Measurements from ENCODE around the gene BCL6B.
"Not testable (repeated sequence)": the region's sequence is repeated elsewhere in the genome, so short reads cannot be mapped to it uniquely, and the experiment has no call there.

BCL6B gene

DNA sequence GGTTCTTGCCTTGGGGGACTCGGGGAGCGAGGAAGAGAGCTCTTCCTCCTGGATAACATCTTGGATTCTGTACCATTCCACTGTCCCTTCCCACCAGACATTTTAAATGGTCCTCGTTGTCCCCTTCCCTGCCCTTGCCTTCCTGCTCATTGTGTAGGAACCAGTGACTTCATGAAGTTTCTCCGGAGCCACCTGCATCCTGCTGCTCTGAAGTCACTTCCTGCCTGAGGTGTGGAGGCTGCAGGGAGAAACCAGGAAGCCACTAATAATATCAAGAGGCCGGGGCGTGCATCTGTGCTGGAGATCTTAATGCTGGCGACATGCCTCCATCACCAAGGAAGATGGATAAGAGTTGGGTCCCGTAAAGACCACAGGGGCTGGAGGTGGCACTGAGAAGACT, 6.8 kb downstream of the BCL6B start:
- DNase-seq: no peak

DNA sequence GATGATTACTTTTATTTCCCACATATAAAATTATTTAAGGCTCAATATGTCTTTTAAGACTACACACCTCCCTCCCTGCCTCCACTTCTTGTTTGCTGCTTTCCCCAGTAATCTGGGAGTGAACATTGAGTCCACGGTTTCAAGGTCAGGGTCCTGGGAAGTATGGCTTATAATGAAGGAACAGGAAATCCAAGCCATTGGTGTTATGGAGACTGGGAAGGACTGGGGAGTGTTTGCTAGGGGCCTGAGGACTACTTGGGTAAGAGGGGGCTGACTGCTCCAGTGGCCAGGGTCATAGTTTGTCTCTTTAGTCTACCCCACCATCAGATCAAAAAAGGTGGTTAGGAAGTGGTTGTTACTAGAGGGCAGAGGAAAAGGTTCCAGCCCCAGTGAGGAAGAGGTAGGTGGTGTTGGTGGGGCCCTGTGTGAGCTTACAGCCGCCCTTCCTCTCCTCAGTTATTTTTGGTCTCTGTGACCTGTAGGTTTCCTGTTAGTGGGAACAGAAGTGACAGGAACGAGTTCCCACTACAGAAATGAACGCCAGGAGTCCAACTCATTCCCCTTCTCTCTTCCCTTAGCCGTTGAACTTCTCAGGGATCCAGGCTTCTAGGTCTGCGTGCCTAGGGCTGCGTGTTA, 12.2 kb downstream of the BCL6B start:
- peak; percentile 54 for DNase-seq

DNA sequence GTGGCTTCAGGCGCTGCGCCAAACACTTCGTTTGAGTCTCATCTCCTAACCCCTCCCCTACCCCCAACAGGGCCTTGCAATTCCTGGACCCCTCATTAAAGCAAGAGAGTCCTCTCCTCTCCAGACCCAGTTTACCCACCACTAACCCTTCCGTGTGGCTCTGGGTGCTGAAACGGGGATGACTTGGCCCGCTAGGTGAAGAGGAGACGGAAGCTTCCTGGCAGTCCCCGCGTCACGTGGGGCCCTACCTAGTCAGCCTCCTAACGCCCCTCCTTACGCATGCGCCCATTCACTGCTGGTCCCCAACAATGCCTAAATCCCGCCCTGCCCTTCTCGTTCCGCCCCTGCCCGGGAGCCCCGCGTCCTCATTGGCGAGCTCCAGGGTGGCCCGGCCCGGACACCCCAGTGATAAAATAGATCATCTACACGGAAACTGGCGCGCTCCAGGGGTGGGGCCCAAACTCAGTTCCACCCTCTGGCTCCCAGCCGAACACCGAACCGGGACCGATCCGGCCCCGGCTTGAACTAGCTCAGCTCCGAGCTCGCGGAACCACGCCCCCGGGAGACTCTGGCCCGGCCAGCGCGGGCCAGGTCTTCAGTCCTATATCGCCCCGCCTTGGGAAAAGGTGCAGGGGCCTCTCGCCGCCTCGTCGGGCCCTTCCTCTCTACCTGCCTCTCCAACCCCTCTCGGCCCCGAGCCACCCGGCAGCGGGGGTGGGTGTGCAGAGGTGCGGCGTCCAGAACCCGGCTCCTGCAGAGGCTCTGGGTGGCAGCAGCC, 12.9 kb downstream of the BCL6B start, which contains the start of gene SLC16A13:
Gene SLC16A13, plus strand, starts transcription at position 425 of the 778 bp plus-strand sequence. CDS start 368 bp downstream, outside the sequence.
- DNase-seq: peak; percentile 98

DNA sequence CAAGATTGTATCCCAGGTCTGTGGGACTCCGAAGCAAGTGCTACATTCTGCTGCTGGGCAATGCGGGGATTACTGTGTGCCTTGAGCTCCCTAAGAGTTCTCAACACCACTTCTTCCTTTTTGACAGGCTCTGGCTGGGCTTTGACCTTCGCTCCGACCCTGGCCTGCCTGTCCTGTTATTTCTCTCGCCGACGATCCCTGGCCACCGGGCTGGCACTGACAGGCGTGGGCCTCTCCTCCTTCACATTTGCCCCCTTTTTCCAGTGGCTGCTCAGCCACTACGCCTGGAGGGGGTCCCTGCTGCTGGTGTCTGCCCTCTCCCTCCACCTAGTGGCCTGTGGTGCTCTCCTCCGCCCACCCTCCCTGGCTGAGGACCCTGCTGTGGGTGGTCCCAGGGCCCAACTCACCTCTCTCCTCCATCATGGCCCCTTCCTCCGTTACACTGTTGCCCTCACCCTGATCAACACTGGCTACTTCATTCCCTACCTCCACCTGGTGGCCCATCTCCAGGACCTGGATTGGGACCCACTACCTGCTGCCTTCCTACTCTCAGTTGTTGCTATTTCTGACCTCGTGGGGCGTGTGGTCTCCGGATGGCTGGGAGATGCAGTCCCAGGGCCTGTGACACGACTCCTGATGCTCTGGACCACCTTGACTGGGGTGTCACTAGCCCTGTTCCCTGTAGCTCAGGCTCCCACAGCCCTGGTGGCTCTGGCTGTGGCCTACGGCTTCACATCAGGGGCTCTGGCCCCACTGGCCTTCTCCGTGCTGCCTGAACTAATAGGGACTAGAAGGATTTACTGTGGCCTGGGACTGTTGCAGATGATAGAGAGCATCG, 15.4 kb downstream of the BCL6B start:
- DNase-seq: no peak

DNA sequence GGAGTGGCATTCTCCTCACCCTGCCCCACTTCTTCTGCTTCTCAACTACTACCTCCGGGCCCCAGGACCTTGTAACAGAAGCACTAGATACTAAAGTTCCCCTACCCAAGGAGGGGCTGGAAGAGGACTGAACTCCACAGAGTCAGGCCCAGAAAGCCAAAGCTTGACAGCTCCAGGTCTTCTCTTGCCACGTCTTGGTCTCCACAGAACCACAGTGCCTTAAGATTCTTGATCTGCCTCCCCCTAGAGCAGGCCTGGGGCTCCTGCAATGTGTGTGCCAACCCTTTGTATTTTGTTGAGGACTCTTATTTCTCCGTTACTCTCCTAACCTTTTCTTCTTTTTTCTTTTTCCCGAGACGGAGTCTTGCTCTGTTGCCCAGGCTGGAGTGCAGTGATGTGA, 17.0 kb downstream of the BCL6B start:
- DNase-seq: no peak

DNA sequence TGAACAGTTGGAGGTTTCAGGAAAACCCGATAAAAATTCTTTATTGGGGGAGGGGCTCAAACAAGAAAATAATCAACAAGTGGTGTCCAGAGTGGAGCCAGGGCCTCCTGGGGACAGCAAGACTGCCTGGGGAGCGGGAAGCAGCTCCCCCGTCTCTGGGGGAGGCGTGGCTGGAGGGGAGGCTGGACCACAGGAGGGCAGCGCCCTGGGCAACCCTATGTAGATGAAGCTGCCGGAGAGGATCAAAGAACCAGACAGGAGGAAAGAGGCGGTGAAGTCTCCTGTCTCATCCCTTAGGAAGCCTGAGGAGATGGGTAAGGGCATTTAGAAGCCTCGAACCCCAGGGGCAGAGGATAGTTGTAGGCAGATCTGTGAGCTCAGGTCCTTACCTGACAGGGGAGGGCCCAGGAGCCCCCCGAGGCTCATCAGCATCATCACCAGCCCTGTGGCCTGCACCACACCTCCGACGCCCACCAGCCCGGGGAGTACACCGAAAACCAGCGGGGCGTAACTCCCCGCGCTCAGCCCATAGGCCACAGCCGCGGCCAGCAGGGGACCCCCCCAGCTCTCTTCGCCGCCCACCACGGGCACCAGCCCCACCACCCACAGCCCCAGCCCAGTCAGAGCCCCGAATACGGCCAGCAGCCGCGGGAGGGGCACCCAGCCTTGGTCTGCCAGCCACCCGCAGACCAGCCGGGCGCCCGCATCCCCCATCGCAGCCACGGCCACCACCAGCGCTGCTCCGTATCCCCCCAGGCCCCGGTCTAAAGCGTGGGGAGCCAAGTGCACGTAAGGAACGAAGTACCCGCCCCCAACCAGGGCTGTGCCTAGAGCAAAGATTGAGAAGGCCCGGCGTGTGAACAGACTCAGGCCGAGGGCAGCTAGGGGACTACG, 19.0 kb downstream of the BCL6B start:
- peak; percentile 29 for DNase-seq

GRCh38 chr17:7042501-7043181, 19.8 kb downstream of the BCL6B start:
- peak; percentile 37 for DNase-seq

DNA sequence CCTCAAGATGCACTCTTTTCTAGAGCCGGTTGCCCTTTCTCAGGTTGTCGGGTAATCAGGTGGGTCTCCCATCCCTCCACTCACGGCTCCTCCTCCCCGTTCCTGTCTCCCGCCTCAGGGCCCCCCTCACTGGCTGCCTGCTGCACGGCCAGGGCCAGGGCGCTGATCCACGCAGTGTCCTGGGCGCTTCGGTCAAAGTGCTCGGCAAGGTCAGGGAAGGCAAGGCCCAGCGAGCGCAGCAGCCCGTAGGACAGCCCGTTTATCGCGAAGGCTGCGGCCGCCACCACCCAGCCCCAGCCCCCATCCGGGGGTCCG, 20.3 kb downstream of the BCL6B start:
- no peak for DNase-seq

DNA sequence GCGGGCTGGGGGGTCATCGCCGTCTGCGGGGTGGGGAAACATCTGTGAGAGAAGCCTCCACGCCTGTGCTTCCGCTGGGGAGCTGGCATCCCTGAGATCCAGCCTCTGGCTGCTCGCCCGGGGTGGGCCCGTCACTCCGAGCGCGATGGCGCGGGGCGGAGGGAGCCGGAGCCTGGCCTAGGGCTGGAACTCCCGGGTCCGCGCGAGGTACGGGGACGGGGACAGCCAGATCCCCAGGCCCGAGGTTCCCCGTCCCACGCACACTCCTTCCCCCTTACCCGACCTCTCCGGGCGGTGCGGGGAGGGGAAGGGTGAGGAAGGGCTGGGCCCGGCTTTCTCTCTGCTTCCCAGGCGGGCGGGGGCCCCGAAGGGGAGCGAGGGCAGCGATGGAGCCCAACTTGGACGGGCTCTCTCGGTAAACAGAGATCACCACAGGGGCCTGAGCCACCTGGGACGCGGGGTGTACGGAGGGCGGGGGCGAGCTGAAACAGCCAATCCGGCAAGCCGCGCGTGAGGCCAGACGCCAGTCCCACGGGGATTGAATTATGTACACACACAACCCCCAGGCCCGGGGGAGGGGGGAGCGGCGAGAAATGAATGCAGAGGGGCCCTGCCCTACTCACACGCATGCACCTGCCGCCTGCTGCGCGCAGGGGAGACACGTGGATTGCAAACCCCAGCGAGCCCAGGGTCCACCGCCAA, 20.8 kb downstream of the BCL6B start, which contains the start of gene SLC16A11:
Gene SLC16A11, minus strand, starts transcription at position 596 of the 702 bp plus-strand sequence. Its CDS starts 579 bp downstream, at position 17.
- DNase-seq: no peak

- DNase-seq: peak; percentile 42
Observed at GRCh38 chr17:7045492-7046126, 22.8 kb downstream of the BCL6B start.

GRCh38 chr17:7046127-7046724, 23.4 kb downstream of the BCL6B start:
- DNase-seq: no peak

- DNase-seq: peak; percentile 55
Observed at GRCh38 chr17:7046725-7047397, 24.0 kb downstream of the BCL6B start.

DNA sequence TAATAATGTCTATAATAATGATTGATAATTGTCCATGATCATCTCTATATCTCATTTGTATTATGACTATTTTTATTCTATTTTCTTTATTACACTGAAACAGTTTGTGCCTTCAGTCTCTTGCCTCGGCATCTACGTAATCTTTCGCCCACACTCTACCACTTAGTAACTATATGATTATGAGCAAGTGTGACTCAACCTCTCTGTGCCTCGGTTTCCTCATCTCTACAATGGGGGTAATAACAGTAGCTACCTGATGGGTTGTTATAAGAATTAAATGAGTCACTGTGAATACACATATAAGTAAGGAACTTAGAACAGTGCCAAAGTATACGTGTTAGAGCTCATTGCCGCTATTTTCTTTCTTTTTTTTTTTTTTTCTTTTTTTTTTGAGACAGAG, 24.7 kb downstream of the BCL6B start:
- no peak for DNase-seq

- no peak for DNase-seq
Observed at GRCh38 chr17:7048968-7049367, 26.1 kb downstream of the BCL6B start.

GRCh38 chr17:7050583-7050982, 27.7 kb downstream of the BCL6B start:
- DNase-seq: not testable (repeated sequence)

DNA sequence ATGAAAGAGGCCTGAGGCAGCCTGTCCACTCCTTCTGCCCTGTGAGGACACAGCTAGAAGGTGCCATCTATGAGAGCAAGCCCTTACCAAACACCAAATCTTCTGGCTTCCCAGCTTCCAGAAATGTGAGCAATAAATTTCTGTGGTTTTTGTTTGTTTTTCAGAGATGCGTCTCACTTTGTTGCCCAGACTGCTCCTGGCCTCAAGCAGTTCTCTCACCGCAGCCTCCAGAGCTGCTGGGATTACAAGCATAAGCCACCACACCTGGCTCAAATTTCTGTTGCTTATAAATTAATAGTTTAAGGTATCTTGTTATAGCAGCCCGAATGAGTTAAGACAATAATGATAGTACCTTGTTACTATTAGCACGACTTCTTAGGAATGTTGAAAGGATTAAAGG, 33.5 kb downstream of the BCL6B start:
- DNase-seq: no peak

DNA sequence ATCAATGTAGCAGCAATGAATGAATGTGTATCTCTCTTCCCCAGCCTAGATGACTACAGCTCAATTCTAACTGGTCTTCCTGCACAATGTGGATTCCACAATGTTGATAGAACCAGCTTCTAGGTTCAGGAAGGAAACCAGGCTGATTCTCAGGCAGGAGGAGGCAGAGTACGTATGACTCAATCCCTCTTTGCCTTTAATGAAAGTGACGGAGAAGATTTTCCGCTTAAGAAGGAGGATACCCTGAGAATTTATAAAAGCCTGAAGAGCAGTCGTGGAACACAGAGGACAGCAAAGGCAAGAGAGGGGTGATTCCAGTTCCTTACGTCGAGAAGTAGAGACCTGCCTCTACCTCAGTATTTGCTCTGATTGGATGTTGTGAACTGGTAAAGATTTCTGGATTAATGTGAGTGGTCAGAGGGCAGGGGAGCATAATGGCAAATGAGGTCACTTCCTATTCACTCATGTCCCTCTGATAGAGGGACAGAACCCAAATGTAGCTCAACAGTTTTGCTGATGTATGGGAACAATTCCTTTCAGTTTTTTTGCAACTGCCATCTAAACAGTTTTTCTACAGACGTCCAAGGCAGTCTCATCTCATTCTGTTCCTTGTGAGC, 36.1 kb downstream of the BCL6B start:
- DNase-seq: no peak

- no peak for DNase-seq
Observed at GRCh38 chr17:7060165-7060891, 37.5 kb downstream of the BCL6B start.
